WERI-Rb-1 (cell line): ENCODE measurements around the gene SLC49A3.

ENCODE experiments used
- DNase-seq: peaks from one replicate; pipeline ENCODE4 v3.0.0-alpha.2; 2020
- H3K27ac ChIP-seq: fragments of 250-450 bp; sonication (Bioruptor Pico); 2 replicates; pipeline ENCODE4 v1.5.1; 2020; ENCODE audit warnings: mild to moderate bottlenecking, moderate library complexity
- H3K27me3 ChIP-seq: fragments of 250-450 bp; sonication (Bioruptor Pico); 2 replicates; pipeline ENCODE4 v1.5.1; 2021; ENCODE audit warnings: mild to moderate bottlenecking, low read depth, moderate library complexity; ENCODE audit not compliant: insufficient read depth, severe bottlenecking
- H3K36me3 ChIP-seq: fragments of 250-450 bp; sonication (Bioruptor Pico); 2 replicates; pipeline ENCODE4 v1.5.1; 2020; ENCODE audit warnings: mild to moderate bottlenecking, moderate library complexity
- H3K4me3 ChIP-seq: 2 replicates; pipeline ENCODE4 v1.5.1; 2011; ENCODE audit warnings: low read depth, mild to moderate bottlenecking, control low read depth, low read length
- H3K9me3 ChIP-seq: fragments of 250-450 bp; sonication (Bioruptor Pico); 2 replicates; pipeline ENCODE4 v1.5.1; 2021; ENCODE audit warnings: mild to moderate bottlenecking, moderate library complexity; ENCODE audit not compliant: severe bottlenecking
- CTCF ChIP-seq: IDR thresholded peaks from 2 replicates; pipeline ENCODE4 v1.5.1; 2011; ENCODE audit warnings: low read depth, mild to moderate bottlenecking, control low read depth, inconsistent platforms, low read length

The SLC49A3 gene

GRCh38 chr4:634599-634985, 54.4 kb downstream of the SLC49A3 start:
- Histone ChIP-seq H3K27ac (no peak overlapping the region), H3K4me3 (no peak overlapping the region)
- no peak for DNase-seq

GRCh38 chr4:633976-634598, 54.9 kb downstream of the SLC49A3 start:
- TF ChIP-seq CTCF, result 0 out of 2 replicates have a peak, but pooled peaks have one; percentile 9
- H3K27ac ChIP-seq, result no peak overlapping the region
- DNase-seq, result no peak
- H3K4me3 ChIP-seq, result no peak overlapping the region
- H3K27me3 ChIP-seq, result no peaks in the 10 kb centered on the region
- peaks cover 34% of the 10 kb centered on the region for H3K36me3 ChIP-seq
- peaks cover 7% of the 10 kb centered on the region for H3K9me3 ChIP-seq

More at GRCh38 chr4:634599-634985, 54.4 kb downstream of the SLC49A3 start:
- no peaks in the 10 kb centered on the region for H3K27me3 ChIP-seq
- peaks cover 7% of the 10 kb centered on the region for H3K9me3 ChIP-seq
- TF ChIP-seq CTCF, result no peak
- peaks cover 30% of the 10 kb centered on the region for H3K36me3 ChIP-seq

- DNase-seq, result no peak
- TF ChIP-seq CTCF, result no peak
- Histone ChIP-seq H3K9me3 (peaks cover 7% of the 10 kb centered on the region), H3K4me3 (no peak overlapping the region), H3K27ac (no peak overlapping the region), H3K27me3 (no peaks in the 10 kb centered on the region), H3K36me3 (peaks cover 40% of the 10 kb centered on the region)
These were observed 55.5 kb downstream of the SLC49A3 start for GRCh38 chr4:633406-633805.

GRCh38 chr4:632926-633325, 56.0 kb downstream of the SLC49A3 start:
- H3K27ac ChIP-seq, result no peak overlapping the region
- H3K27me3 ChIP-seq, result no peaks in the 10 kb centered on the region
- H3K9me3 ChIP-seq, result peaks cover 7% of the 10 kb centered on the region
- DNase-seq, result no peak
- H3K36me3 ChIP-seq, result peaks cover 44% of the 10 kb centered on the region
- no peak overlapping the region for H3K4me3 ChIP-seq
- no peak for TF ChIP-seq CTCF

- H3K36me3 ChIP-seq, result peaks cover 39% of the 10 kb centered on the region
- H3K27me3 ChIP-seq, result no peaks in the 10 kb centered on the region
- H3K9me3 ChIP-seq, result peaks cover 7% of the 10 kb centered on the region
- H3K27ac ChIP-seq, result no peak overlapping the region
- H3K4me3 ChIP-seq, result no peak overlapping the region
- DNase-seq, result no peak
- no peak for TF ChIP-seq CTCF
These were observed 56.7 kb downstream of the SLC49A3 start for GRCh38 chr4:632196-632790.
